ENCODE results near the gene METTL25.

Gene METTL25

DNA sequence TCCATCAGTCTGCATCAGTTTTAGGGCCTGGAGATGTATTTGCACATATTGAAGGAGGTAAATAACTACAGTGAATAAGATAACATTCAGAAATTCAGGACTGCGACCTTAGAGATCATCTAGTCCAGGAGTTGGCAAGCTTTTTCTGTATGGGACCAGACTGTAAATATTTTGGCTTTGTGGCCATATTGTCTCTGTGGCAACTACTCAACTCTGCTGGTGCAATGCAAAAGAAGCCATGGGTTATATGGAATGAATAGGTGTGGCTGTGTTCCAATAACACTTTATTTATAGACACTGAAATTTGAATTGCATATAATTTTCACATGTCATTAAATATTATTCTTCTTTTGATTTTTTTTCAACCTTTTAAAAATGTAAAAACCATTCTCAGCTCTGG, 156.6 kb downstream of the METTL25 start:
- Histone ChIP-seq H3K36me3 (ENCODE audit: insufficient read depth, low read depth, low read length) (no peaks in the 10 kb centered on the region), H3K27ac (ENCODE audit: low read length) (no peak overlapping the region), H3K4me3 (ENCODE audit: low read length) (no peak overlapping the region), H3K27me3 (ENCODE audit: insufficient read depth, low read length) (no peaks in the 10 kb centered on the region), H3K9me3 (ENCODE audit: insufficient read depth, low read depth, low read length) (no peaks in the 10 kb centered on the region), H3K4me1 (ENCODE audit: insufficient read depth, low read length) (no peaks in the 10 kb centered on the region), H3K9ac (ENCODE audit: low read depth, low read length) (no peak overlapping the region)

DNA sequence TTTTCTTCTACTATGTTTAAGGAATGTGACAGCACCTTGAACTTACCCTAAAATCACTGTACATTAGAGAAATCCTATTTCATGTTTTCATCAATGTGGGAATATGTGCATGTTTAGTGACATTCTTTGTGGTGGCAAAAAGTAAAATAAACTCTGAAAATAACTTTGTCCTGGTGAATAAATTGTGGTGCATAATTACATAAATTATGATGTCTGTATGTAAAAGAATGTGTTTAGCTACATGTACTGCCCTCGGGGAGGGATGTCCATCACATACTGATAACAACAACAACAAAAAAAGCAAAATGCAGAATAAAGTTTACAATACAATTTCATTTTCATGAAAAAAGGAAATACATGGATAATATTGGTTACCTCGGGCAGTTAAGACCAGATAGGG, 157.3 kb downstream of the METTL25 start:
- H3K4me3 ChIP-seq (ENCODE audit: low read length) = no peak overlapping the region
- no peaks in the 10 kb centered on the region for H3K9me3 ChIP-seq (ENCODE audit: insufficient read depth, low read depth, low read length)
- no peaks in the 10 kb centered on the region for H3K36me3 ChIP-seq (ENCODE audit: insufficient read depth, low read depth, low read length)
- H3K9ac ChIP-seq (ENCODE audit: low read depth, low read length) = no peak overlapping the region
- no peak overlapping the region for H3K27ac ChIP-seq (ENCODE audit: low read length)
- no peaks in the 10 kb centered on the region for H3K27me3 ChIP-seq (ENCODE audit: insufficient read depth, low read length)
- H3K4me1 ChIP-seq (ENCODE audit: insufficient read depth, low read length) = no peaks in the 10 kb centered on the region

DNA sequence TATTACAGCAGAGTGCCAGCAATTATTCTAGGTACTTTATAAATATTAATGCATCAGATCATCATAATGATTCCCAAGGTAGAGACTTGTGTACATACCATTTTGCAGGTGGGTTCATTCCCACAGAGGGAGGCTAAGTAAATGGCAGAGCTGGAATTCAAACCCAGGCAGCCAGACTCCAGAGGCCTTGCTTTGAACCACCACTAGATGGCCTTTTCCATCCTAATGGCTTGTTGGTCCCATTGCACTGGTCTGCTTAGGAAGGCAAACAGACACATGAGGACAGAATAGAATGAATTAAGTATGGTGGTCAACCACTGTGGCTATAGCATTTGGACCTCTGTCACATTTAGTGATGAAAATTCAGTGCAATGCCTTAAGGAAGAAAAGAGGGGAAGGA, 158.7 kb downstream of the METTL25 start:
- Histone ChIP-seq H3K9me3 (ENCODE audit: insufficient read depth, low read depth, low read length) (no peaks in the 10 kb centered on the region), H3K9ac (ENCODE audit: low read depth, low read length) (no peak overlapping the region), H3K4me1 (ENCODE audit: insufficient read depth, low read length) (no peaks in the 10 kb centered on the region), H3K4me3 (ENCODE audit: low read length) (no peak overlapping the region), H3K27ac (ENCODE audit: low read length) (no peak overlapping the region), H3K36me3 (ENCODE audit: insufficient read depth, low read depth, low read length) (no peaks in the 10 kb centered on the region), H3K27me3 (ENCODE audit: insufficient read depth, low read length) (no peaks in the 10 kb centered on the region)

DNA sequence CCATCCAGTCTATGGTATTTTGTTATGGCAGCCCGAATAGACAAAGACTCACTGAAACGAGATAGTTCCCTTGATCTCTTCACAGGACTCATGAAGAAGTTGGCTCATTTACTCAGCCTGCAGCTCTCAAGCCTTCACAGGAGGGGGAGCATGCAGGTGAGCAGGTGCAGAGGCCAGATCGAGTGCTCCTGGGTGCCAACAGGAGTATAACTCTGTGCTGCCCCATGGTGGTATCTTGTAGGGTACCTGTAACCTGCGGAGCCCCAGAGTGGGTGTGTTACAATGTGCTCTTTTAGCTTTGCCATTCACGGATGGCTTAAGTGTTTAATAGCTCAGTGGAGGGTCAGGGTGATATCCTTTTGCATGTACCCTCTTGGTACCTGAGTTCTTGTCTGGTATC, 159.5 kb downstream of the METTL25 start:
- no peaks in the 10 kb centered on the region for H3K36me3 ChIP-seq (ENCODE audit: insufficient read depth, low read depth, low read length)
- H3K4me3 ChIP-seq (ENCODE audit: low read length) = no peak overlapping the region
- H3K27me3 ChIP-seq (ENCODE audit: insufficient read depth, low read length) = no peaks in the 10 kb centered on the region
- no peaks in the 10 kb centered on the region for H3K4me1 ChIP-seq (ENCODE audit: insufficient read depth, low read length)
- no peak overlapping the region for H3K9ac ChIP-seq (ENCODE audit: low read depth, low read length)
- H3K27ac ChIP-seq (ENCODE audit: low read length) = no peak overlapping the region
- H3K9me3 ChIP-seq (ENCODE audit: insufficient read depth, low read depth, low read length) = no peaks in the 10 kb centered on the region

DNA sequence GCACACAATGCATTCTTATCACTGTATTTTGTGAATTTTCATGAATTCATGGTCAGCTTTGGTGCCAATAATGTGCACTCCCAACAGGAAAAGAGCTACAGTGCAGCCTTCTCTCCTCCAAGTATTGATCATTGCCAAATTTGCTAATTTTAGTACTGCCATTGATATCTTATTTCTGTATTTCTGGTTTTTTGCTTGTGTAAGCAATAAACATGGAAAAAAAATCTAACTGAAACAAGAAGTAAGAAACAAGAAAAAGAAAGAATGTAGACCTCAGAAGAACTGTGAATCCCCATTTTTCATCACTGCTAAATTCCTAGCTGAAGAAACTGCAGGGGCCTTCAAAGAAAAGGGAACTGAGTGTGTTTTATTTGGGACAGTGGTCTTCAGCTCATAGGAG, 161.2 kb downstream of the METTL25 start:
- Histone ChIP-seq H3K27me3 (ENCODE audit: insufficient read depth, low read length) (no peaks in the 10 kb centered on the region), H3K9me3 (ENCODE audit: insufficient read depth, low read depth, low read length) (no peaks in the 10 kb centered on the region), H3K27ac (ENCODE audit: low read length) (no peak overlapping the region), H3K36me3 (ENCODE audit: insufficient read depth, low read depth, low read length) (no peaks in the 10 kb centered on the region), H3K4me1 (ENCODE audit: insufficient read depth, low read length) (no peaks in the 10 kb centered on the region), H3K9ac (ENCODE audit: low read depth, low read length) (no peak overlapping the region), H3K4me3 (ENCODE audit: low read length) (no peak overlapping the region)

DNA sequence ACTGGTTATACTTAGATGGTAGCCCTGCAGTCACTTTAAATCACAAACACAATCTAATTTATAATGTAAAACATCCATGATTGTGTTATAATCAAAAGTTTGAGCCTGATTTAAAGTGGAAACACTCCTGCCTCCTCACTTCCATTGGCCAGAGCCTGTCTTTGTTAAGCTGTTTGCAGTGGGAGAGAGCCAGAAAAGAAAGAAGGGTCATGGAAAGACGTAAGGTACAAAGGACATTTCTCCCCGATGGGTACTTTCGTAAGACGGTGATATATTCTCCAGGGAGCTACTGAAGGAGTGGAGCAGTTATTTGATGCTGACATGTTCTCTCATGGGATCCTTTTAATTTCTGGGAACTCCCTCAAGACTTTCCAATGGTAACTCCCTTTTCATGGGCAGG, 164.0 kb downstream of the METTL25 start:
- Histone ChIP-seq H3K9ac (ENCODE audit: low read depth, low read length) (no peak overlapping the region), H3K9me3 (ENCODE audit: insufficient read depth, low read depth, low read length) (no peaks in the 10 kb centered on the region), H3K27me3 (ENCODE audit: insufficient read depth, low read length) (no peaks in the 10 kb centered on the region), H3K27ac (ENCODE audit: low read length) (no peak overlapping the region), H3K36me3 (ENCODE audit: insufficient read depth, low read depth, low read length) (no peaks in the 10 kb centered on the region), H3K4me1 (ENCODE audit: insufficient read depth, low read length) (no peaks in the 10 kb centered on the region), H3K4me3 (ENCODE audit: low read length) (no peak overlapping the region)

DNA sequence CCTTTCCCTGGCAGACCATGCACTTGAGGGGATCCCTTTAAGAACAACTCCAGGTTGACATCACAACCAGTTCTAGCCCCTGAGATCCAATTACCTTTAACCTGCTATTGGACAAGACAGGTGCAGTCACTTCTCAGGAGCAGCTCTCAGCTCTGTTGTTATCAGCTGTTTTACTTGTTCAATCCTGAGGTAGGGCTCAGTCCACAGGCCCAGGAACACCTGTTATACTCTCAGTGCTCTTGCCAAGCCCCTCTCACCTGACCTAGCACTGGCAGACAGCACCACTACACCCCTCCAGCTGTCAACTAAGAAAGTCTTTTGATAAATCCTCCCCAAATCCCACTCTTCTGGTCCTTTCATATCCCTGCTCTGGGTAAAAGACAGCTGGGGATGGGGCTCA, 164.4 kb downstream of the METTL25 start:
- Histone ChIP-seq H3K4me1 (ENCODE audit: insufficient read depth, low read length) (no peaks in the 10 kb centered on the region), H3K27me3 (ENCODE audit: insufficient read depth, low read length) (no peaks in the 10 kb centered on the region), H3K27ac (ENCODE audit: low read length) (no peak overlapping the region), H3K9ac (ENCODE audit: low read depth, low read length) (no peak overlapping the region), H3K9me3 (ENCODE audit: insufficient read depth, low read depth, low read length) (no peaks in the 10 kb centered on the region), H3K36me3 (ENCODE audit: insufficient read depth, low read depth, low read length) (no peaks in the 10 kb centered on the region), H3K4me3 (ENCODE audit: low read length) (no peak overlapping the region)

DNA sequence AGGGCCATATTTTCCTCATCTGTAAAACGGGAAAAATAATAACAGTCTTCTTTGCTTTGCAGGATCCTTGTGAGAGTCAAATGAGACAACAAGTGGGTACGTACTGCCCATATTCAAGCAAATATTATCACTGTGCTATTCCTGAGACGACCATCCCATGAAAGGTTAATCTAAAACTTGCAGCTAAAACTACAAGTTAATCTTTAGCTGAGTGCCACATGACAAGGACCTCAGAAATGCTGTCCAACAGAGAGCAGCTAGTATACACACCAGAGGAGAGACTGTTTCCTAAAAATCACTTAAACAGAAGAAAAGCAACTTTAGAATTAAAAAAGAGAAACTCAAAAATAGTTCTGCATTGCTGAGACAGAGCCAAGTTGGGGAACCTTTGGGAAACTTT, 165.7 kb downstream of the METTL25 start:
- no peaks in the 10 kb centered on the region for H3K27me3 ChIP-seq (ENCODE audit: insufficient read depth, low read length)
- H3K4me3 ChIP-seq (ENCODE audit: low read length) = no peak overlapping the region
- no peak overlapping the region for H3K9ac ChIP-seq (ENCODE audit: low read depth, low read length)
- H3K36me3 ChIP-seq (ENCODE audit: insufficient read depth, low read depth, low read length) = no peaks in the 10 kb centered on the region
- H3K4me1 ChIP-seq (ENCODE audit: insufficient read depth, low read length) = no peaks in the 10 kb centered on the region
- H3K9me3 ChIP-seq (ENCODE audit: insufficient read depth, low read depth, low read length) = no peaks in the 10 kb centered on the region
- H3K27ac ChIP-seq (ENCODE audit: low read length) = no peak overlapping the region

DNA sequence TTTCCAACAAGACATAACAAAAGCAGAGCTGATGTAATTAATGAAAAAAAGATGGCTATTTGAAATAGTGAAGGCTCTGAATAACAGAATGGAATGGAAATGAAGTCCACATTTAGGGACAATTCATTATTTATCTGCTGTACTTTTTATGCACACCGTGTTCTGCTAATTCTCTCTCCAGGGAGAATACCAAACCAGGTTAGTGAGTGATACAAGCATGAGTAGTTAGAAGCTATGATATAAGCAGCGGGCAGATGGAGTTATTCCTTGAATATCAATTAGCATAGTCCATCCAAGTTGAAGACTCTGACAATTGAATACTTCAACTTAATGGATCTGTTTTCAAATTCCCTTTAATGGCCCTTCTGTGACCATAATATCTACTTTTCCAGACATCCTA, 166.3 kb downstream of the METTL25 start:
- Histone ChIP-seq H3K4me3 (ENCODE audit: low read length) (no peak overlapping the region), H3K4me1 (ENCODE audit: insufficient read depth, low read length) (no peaks in the 10 kb centered on the region), H3K27me3 (ENCODE audit: insufficient read depth, low read length) (no peaks in the 10 kb centered on the region), H3K9ac (ENCODE audit: low read depth, low read length) (no peak overlapping the region), H3K9me3 (ENCODE audit: insufficient read depth, low read depth, low read length) (no peaks in the 10 kb centered on the region), H3K27ac (ENCODE audit: low read length) (no peak overlapping the region), H3K36me3 (ENCODE audit: insufficient read depth, low read depth, low read length) (no peaks in the 10 kb centered on the region)

DNA sequence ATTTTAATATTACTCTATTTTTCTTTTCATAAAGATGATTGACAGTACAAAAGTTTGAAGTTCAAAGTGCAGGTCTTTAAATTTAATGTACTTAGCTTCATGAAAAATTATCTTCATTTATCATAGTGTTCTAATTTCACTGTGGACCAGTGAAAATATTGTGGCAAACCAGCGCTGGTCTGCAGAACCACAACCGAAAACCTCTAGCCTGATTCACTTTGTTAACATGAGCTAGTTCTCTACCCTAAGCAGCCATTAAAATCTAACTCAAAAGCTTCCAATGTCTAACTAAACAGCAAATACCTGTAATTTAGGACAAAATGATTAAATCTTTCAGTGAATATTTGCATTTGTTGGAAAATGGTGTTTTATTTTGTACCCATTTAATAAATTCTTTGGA, 167.3 kb downstream of the METTL25 start:
- no peak overlapping the region for H3K9ac ChIP-seq (ENCODE audit: low read depth, low read length)
- no peaks in the 10 kb centered on the region for H3K36me3 ChIP-seq (ENCODE audit: insufficient read depth, low read depth, low read length)
- H3K4me3 ChIP-seq (ENCODE audit: low read length) = no peak overlapping the region
- no peaks in the 10 kb centered on the region for H3K9me3 ChIP-seq (ENCODE audit: insufficient read depth, low read depth, low read length)
- no peaks in the 10 kb centered on the region for H3K27me3 ChIP-seq (ENCODE audit: insufficient read depth, low read length)
- no peaks in the 10 kb centered on the region for H3K4me1 ChIP-seq (ENCODE audit: insufficient read depth, low read length)
- H3K27ac ChIP-seq (ENCODE audit: low read length) = no peak overlapping the region

DNA sequence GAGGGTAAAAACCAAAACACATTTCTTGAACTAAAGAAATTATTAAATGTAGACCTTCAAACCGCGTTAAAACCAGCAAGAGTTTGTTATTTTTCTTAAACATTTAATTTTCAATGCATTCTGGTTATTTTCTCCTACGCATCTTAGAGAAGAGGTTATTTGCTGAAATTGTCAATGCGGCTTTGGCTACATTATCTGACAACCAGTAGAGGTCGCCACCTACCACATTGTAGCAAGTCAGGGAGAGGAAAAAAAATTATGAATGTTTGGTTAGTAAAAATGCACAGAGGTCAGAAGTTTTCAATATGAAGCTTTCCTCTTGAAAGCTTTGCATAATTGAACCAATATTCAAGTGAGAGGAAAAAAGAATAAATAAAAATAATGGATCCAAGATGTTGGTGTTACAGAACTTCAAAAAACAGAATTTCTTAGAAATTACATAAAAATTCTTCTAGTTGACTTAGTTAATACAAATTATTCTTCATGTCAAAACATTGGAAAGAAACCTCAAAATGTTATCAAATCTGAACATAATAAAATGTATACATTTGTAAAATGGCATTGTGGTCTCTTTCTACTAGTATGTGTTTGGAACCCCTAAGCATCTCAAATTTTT, 168.9 kb downstream of the METTL25 start:
- Histone ChIP-seq H3K4me3 (ENCODE audit: low read length) (no peak overlapping the region), H3K9ac (ENCODE audit: low read depth, low read length) (no peak overlapping the region), H3K9me3 (ENCODE audit: insufficient read depth, low read depth, low read length) (no peaks in the 10 kb centered on the region), H3K27me3 (ENCODE audit: insufficient read depth, low read length) (no peaks in the 10 kb centered on the region), H3K27ac (ENCODE audit: low read length) (no peak overlapping the region), H3K4me1 (ENCODE audit: insufficient read depth, low read length) (no peaks in the 10 kb centered on the region), H3K36me3 (ENCODE audit: insufficient read depth, low read depth, low read length) (no peaks in the 10 kb centered on the region)
